H1 (cell line): ENCODE data around the gene ASXL1. TPM values are rescaled to one million over a fixed set of nuclear protein-coding genes. Genes with fewer than 3 reads are reported as not detected.

Source experiments
- ASH2L ChIP-seq: fragments of 200-600, 300-600 bp; sonication (generic); IDR thresholded peaks from one replicate; pipeline ENCODE4 v1.7.1; 2017; ENCODE audit warnings: low read length
- ATF3 ChIP-seq: IDR thresholded peaks from 2 replicates; pipeline ENCODE4 v1.6.1; 2011; ENCODE audit warnings: low read depth, mild to moderate bottlenecking, low read length; ENCODE audit not compliant: insufficient read depth
- BACH1 ChIP-seq: IDR thresholded peaks from 2 replicates; pipeline ENCODE4 v1.6.1; 2012; ENCODE audit warnings: low read length, improper control_type of control experiment
- JUN ChIP-seq: IDR thresholded peaks from 2 replicates; pipeline ENCODE4 v1.6.1; 2011; ENCODE audit warnings: low read depth, mild to moderate bottlenecking, improper control_type of control experiment, low read length
- SUZ12 ChIP-seq: fragments of 200-600 bp; sonication (generic); IDR thresholded peaks from 2 replicates; pipeline ENCODE4 v1.6.1; 2012; ENCODE audit warnings: mild to moderate bottlenecking, inconsistent platforms, low read length, moderate library complexity, mixed read lengths
- polyA plus RNA-seq, 7 experiments: library from polyadenylated mRNA; depleted of rRNA in 3 of 7; stranded (reverse) in 5 of 7; unstranded in 2 of 7; fragments of >200 nt in 5 of 7; fragments of 200-250 nt in 2 of 7; gene quantifications; 1 replicate in 5 of 7; 2 replicates in 1 of 7; 4 replicates in 1 of 7; pipeline versions ENCODE4 v1.2.1 to v1.2.3, GENCODE V29; 2011 to 2013; ENCODE audit warnings: missing spikeins in 2 of 7, mixed read lengths in 2 of 7
- total RNA-seq: library from RNA; stranded (reverse); fragmentation: NEBNext Ultra II Directional; extraction: Animal tissue kit (Norgen Biotek cat#: 25700); gene quantifications from 2 replicates; pipeline ENCODE4 v1.2.1, GENCODE V29; 2021

Gene ASXL1
- total and polyA plus RNA-seq, 2 of the 8 experiments (the other 6 are each of a cell fraction or from before 2014, with no cell fraction given), result 10.6 to 26.5 TPM

GRCh38 chr20:32387252-32387651 is 29.1 kb downstream of the ASXL1 start (continued):
- TF ChIP-seq ATF3 (no peak), SUZ12 (no peak), BACH1 (no peak), ASH2L (no peak), JUN (no peak)
